ENCODE measurements around the gene SLC46A1.
A peak's percentile ranks its signal among the peaks of the same experiment; 100 is the strongest.

The SLC46A1 gene

GRCh38 chr17:28357901-28358197, 48.2 kb downstream of the SLC46A1 start:
- Histone ChIP-seq H3K4me1 (ENCODE audit: control insufficient read depth, insufficient read depth, low read length) (peaks cover 13% of the 10 kb centered on the region), H3K36me3 (ENCODE audit: control insufficient read depth, insufficient read depth, low read length) (peaks cover 42% of the 10 kb centered on the region), H3K4me3 (ENCODE audit: low read length) (peak overlapping the region; percentile 93), H3K27ac (ENCODE audit: low read depth, low read length) (peak overlapping the region; percentile 76), H3K9ac (ENCODE audit: low read length) (peak overlapping the region; percentile 75), H3K27me3 (ENCODE audit: control insufficient read depth, insufficient read depth, low read length) (no peaks in the 10 kb centered on the region)

- Histone ChIP-seq H3K4me1 (ENCODE audit: control insufficient read depth, insufficient read depth, low read length) (peaks cover 13% of the 10 kb centered on the region), H3K9ac (ENCODE audit: low read length) (peak within 1 kb of the TSS; percentile 80), H3K36me3 (ENCODE audit: control insufficient read depth, insufficient read depth, low read length) (peaks cover 40% of the 10 kb centered on the region), H3K27ac (ENCODE audit: low read depth, low read length) (peak within 1 kb of the TSS; percentile 76), H3K4me3 (ENCODE audit: low read length) (peak within 1 kb of the TSS; percentile 93), H3K27me3 (ENCODE audit: control insufficient read depth, insufficient read depth, low read length) (no peaks in the 10 kb centered on the region)
Observed at GRCh38 chr17:28357061-28357900, 48.7 kb downstream of the SLC46A1 start, which contains the start of gene POLDIP2. TSS of gene POLDIP2 (minus strand) at chr17:28357527. CDS start at chr17:28357448, 79 bp downstream.

DNA sequence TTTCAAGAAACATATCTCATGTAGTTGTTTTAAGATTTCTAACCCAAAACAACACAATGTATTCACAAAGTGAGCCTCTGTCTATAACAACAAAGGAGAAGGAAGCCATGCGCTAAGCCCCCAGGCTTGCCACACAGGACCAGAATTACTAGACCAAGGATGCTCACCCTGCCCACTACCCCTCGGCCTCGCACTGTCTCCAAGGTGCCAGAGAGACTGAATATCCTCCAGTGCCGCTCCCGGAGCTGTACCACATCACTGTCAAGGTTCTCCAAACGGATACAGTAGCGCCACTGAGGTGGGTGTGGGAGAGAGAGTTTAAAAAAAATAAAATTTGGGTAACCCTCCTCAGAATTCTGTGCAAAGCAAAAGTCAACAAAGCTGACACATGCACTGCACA, 55.7 kb downstream of the SLC46A1 start:
- Histone ChIP-seq H3K9ac (ENCODE audit: low read length) (no peak overlapping the region), H3K27me3 (ENCODE audit: control insufficient read depth, insufficient read depth, low read length) (no peaks in the 10 kb centered on the region), H3K4me3 (ENCODE audit: low read length) (no peak overlapping the region), H3K27ac (ENCODE audit: low read depth, low read length) (no peak overlapping the region), H3K4me1 (ENCODE audit: control insufficient read depth, insufficient read depth, low read length) (no peaks in the 10 kb centered on the region), H3K36me3 (ENCODE audit: control insufficient read depth, insufficient read depth, low read length) (peaks cover 68% of the 10 kb centered on the region)

DNA sequence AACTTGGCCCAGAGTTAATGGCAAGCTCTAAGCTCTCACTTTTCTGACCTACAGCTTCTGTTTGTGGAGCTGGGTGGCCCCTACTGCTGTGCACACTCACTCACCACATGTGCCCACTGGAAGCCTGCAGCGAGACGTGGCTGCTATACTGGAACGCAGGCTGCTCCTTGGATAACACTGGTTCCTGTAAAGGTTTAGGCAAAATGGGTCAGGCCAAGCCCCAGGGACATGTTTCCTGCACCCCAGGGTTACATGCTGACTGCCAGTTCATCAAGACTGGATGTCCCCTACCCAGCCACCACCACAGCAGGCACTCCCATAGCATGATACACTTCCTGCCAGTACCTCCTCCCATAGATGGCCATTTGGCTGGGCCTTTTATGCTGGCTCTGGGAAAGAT, 57.0 kb downstream of the SLC46A1 start:
- H3K27ac ChIP-seq (ENCODE audit: low read depth, low read length) = no peak overlapping the region
- no peaks in the 10 kb centered on the region for H3K4me1 ChIP-seq (ENCODE audit: control insufficient read depth, insufficient read depth, low read length)
- H3K36me3 ChIP-seq (ENCODE audit: control insufficient read depth, insufficient read depth, low read length) = peaks cover 62% of the 10 kb centered on the region
- H3K27me3 ChIP-seq (ENCODE audit: control insufficient read depth, insufficient read depth, low read length) = no peaks in the 10 kb centered on the region
- no peak overlapping the region for H3K4me3 ChIP-seq (ENCODE audit: low read length)
- H3K9ac ChIP-seq (ENCODE audit: low read length) = no peak overlapping the region

- Histone ChIP-seq H3K4me3 (ENCODE audit: low read length) (no peak overlapping the region), H3K27me3 (ENCODE audit: control insufficient read depth, insufficient read depth, low read length) (no peaks in the 10 kb centered on the region), H3K4me1 (ENCODE audit: control insufficient read depth, insufficient read depth, low read length) (no peaks in the 10 kb centered on the region), H3K27ac (ENCODE audit: low read depth, low read length) (no peak overlapping the region), H3K36me3 (ENCODE audit: control insufficient read depth, insufficient read depth, low read length) (peaks cover 61% of the 10 kb centered on the region), H3K9ac (ENCODE audit: low read length) (no peak overlapping the region)
Observed at GRCh38 chr17:28347261-28347891, 58.6 kb downstream of the SLC46A1 start.

DNA sequence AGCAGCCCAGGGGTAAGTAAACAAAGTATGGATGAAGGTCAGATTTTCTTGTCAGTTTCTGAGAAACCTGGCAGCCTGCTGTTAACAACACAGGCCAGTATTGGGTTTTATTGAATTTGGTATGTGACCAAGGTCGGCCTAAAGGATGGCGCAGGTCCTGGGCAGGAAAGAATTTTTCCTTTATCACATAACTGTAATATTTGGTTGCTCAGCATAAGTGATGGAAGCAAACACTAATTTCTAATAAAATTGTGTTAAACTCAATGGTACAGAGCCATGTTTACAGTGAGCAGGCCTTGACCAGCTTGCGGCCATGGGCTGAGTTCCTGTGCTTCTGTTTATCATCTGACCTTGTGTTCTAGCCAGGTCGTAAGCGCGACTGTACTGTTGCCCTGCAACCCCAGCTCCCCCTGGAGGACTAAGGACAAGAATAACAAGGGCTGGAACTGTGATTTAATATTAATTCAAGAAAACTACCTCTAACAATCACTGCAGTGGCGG, 59.2 kb downstream of the SLC46A1 start:
- no peak overlapping the region for H3K9ac ChIP-seq (ENCODE audit: low read length)
- peaks cover 65% of the 10 kb centered on the region for H3K36me3 ChIP-seq (ENCODE audit: control insufficient read depth, insufficient read depth, low read length)
- H3K4me1 ChIP-seq (ENCODE audit: control insufficient read depth, insufficient read depth, low read length) = no peaks in the 10 kb centered on the region
- no peaks in the 10 kb centered on the region for H3K27me3 ChIP-seq (ENCODE audit: control insufficient read depth, insufficient read depth, low read length)
- no peak overlapping the region for H3K4me3 ChIP-seq (ENCODE audit: low read length)
- H3K27ac ChIP-seq (ENCODE audit: low read depth, low read length) = no peak overlapping the region

DNA sequence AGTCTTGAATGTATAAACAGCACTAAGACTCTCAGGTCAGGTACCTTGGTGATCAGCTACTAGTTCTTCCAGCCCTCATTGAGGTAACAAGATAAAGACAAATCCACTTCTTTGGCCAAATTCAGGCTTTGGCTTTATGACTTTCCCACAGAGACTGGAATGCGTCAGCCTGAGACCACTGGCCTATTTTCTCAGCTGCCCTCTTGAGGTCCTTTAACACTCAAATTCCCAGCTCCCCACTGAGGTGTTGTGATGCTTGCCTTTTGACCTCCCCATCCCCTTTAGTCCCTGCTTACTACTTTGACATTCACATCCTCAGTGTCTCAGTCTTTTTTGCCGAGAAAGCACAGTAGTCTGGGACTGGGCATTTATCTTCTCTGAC, 59.8 kb downstream of the SLC46A1 start:
- H3K9ac ChIP-seq (ENCODE audit: low read length) = no peak overlapping the region
- no peaks in the 10 kb centered on the region for H3K4me1 ChIP-seq (ENCODE audit: control insufficient read depth, insufficient read depth, low read length)
- no peak overlapping the region for H3K27ac ChIP-seq (ENCODE audit: low read depth, low read length)
- H3K27me3 ChIP-seq (ENCODE audit: control insufficient read depth, insufficient read depth, low read length) = no peaks in the 10 kb centered on the region
- peaks cover 65% of the 10 kb centered on the region for H3K36me3 ChIP-seq (ENCODE audit: control insufficient read depth, insufficient read depth, low read length)
- no peak overlapping the region for H3K4me3 ChIP-seq (ENCODE audit: low read length)

DNA sequence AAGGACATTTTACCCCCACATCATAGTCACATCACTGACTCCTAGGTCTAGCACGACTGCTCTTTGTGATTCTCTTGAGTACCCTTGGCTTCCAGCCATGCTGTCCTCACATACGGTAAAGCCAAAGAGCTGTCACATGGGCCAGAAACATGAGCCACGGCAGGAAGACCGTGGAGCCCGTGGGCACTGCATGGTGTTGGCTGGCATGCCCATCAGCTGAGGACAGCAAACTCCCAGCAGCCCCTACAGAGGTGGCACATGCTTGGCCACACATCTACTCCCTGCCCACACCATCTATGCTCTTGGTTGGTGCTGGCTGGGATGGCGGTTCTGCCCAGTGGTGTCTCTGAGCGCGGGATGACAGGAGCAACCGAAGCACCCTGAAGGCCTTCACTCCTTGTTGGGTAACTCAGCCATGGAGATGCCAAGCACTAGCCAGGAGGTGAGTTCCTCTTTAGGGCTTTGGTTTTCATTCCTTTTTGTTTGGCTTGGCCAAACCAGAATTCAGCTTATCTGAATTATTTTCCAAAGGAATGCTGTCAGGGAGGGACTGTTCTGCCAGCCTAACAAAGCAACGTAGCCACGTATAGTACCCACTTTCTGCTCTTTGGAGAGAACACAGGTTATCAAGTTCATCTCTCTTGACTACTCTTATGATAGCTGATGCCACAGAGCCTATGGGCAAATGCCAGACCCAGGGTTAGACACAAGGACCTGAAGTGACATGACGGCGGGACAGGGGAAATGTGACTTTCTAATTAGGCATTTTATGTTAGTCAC, 60.4 kb downstream of the SLC46A1 start:
- no peak overlapping the region for H3K4me3 ChIP-seq (ENCODE audit: low read length)

More for the DNA sequence above, 60.4 kb downstream of the SLC46A1 start:
- no peaks in the 10 kb centered on the region for H3K27me3 ChIP-seq (ENCODE audit: control insufficient read depth, insufficient read depth, low read length)
- H3K36me3 ChIP-seq (ENCODE audit: control insufficient read depth, insufficient read depth, low read length) = peaks cover 64% of the 10 kb centered on the region
- H3K27ac ChIP-seq (ENCODE audit: low read depth, low read length) = no peak overlapping the region
- no peaks in the 10 kb centered on the region for H3K4me1 ChIP-seq (ENCODE audit: control insufficient read depth, insufficient read depth, low read length)
- H3K9ac ChIP-seq (ENCODE audit: low read length) = no peak overlapping the region
